ENCODE data around the gene RCBTB1.

Gene RCBTB1

DNA sequence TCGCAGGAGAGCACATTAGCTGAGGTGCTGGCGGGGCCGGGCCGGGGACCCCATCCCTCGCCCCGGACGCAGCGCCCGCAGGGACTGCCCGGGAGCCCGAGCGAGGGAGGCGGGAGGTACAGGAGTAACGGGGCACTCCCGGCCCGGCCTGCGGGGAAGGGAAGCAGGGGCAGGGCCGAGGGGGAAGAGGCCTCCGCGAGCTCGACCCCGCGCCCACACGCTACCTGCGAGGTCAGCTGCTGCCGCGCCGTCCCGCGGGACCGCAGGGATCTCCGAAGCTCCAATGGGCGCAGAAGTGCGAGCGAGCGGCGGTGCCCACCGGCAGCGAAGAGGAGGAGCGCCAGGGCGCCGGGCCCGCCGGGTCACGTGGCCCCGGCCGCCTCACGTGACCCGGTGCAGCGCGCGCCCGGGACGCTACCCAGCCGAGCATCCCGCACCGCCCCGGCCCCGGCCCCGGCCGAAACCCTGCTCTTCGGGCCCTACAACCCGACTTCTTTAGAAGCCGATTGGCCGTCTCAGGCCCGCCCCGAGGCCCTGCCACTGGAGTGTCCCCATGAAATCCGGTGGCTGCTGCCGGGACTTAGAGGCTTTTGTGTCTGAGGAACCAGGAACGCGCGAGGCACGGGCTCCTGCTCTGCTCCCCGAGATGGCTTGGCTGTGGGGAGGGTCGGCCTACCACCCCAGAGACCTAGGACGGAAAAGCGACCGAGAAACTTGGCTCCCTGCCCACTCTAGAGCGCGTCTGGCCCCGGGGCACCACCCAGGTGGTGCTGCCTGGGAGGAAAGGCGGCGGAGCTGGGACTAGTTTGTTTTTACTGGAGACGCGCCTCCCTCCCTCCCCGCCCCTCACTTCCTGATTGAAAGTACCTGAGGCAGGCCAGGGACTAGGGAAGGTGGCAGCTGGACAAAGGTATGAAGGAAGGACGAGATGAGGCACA lies at the start of gene RCBTB1:
TSS of gene RCBTB1 (minus strand) at position 339 of the 938 bp plus-strand sequence. CDS start 18,279 bp downstream, outside the sequence.
- TF ChIP-seq, protein P1, sequence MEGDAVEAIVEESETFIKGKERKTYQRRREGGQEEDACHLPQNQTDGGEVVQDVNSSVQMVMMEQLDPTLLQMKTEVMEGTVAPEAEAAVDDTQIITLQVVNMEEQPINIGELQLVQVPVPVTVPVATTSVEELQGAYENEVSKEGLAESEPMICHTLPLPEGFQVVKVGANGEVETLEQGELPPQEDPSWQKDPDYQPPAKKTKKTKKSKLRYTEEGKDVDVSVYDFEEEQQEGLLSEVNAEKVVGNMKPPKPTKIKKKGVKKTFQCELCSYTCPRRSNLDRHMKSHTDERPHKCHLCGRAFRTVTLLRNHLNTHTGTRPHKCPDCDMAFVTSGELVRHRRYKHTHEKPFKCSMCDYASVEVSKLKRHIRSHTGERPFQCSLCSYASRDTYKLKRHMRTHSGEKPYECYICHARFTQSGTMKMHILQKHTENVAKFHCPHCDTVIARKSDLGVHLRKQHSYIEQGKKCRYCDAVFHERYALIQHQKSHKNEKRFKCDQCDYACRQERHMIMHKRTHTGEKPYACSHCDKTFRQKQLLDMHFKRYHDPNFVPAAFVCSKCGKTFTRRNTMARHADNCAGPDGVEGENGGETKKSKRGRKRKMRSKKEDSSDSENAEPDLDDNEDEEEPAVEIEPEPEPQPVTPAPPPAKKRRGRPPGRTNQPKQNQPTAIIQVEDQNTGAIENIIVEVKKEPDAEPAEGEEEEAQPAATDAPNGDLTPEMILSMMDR (IDR thresholded peaks at IDR 0.05): no peak

DNA sequence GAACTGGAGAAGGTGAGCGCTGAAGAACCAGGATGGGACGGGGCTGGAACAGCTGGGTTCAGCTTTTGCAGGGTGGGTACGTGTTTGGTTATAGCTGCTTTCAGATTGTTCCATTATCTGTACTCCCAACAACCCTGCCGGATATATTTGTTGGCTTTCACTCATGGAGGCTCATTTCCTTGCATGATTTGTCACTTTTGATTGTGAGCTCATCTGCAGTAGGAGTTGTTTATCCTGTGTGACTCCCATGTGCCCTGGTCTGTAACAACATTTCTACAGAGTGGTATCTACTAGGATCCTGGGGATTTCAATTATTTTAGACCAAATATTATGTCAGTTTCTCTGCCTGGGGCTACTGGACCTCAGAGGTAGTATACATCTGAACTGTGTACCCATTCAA lies 48.4 kb upstream of the RCBTB1 start:
- TF ChIP-seq, protein P1 (IDR thresholded peaks at IDR 0.05): no peak

DNA sequence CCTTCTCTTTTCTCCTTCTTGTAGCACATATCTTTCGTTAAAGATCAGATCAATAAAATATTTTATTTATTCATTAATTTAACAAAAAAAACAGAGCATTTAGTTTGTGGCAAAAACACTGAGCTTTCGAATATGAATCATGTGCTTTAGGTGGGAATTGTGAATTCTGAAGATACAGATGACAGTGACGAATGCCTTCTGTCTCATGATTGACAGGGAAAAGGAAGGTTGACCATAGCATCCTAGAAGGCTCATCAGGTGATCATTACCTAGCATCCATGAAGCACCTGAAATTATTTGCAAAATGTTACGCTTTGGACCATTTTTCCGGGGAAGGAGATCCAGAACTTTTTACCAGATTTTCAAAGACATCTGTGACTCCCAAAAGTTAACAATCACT lies 46.8 kb upstream of the RCBTB1 start:
- TF ChIP-seq, protein P1 (IDR thresholded peaks at IDR 0.05): no peak

DNA sequence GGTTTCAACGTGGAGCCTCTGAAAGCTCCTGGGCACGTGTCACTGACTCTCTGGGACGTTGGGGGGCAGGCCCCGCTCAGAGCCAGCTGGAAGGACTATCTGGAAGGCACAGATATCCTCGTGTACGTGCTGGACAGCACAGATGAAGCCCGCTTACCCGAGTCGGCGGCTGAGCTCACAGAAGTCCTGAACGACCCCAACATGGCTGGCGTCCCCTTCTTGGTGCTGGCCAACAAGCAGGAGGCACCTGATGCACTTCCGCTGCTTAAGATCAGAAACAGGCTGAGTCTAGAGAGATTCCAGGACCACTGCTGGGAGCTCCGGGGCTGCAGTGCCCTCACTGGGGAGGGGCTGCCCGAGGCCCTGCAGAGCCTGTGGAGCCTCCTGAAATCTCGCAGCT lies 45.2 kb upstream of the RCBTB1 start:
- TF ChIP-seq, protein P1 (IDR thresholded peaks at IDR 0.05): no peak

DNA sequence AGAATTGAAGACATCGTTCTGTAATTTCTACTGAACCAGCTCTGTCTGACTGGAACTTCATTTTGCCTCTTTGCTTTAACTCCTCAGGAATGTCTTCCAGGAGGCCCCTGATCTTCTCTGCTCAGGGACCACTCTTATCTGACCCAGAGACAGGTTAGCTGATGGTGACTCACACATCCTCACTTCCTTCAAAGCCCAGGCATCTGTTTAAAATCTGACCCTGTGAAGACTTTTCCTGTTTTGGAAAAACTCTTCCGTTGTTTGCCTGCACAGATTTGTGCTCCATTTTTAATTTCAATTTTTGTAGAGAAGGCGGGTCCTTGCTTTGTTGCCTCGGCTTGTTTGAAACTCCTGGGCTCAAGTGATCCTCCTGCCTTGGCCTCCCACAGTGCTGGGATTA lies 44.6 kb upstream of the RCBTB1 start:
- TF ChIP-seq, protein P1 (IDR thresholded peaks at IDR 0.05): no peak

DNA sequence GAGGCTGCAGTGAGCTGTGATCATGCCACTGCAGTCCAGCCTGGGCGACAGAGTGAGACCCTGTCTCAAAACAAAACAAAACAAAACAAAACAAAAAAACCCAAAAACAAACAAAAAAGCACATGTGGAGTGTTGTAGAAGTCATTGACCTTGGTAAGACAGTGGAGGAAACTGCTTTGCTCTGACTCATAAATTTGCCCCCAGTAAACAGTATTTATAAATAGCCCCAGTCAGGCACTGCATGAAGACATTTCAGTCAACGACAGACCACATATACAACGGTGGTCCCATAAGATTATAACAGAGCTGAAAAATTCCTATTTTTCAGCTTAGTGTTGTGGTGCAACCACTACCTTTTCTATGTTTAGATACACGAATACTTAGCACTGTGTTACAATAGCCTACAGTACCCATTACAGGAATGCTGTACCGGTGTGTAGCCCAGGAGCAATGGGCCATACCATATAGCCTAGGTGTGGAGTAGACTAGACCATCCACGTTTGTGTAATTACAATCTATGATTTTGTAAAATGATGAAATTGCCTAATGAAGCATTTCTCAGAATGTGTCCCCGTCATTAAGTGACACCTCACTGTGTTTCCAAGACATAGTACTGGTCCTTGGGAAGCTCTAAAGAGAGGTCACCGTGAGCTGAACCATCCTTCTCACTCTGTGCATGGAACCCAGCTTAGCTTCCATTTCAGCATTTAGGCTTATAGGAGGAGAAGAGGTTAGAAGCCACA lies 44.0 kb upstream of the RCBTB1 start:
- TF ChIP-seq, protein P1 (IDR thresholded peaks at IDR 0.05): no peak

DNA sequence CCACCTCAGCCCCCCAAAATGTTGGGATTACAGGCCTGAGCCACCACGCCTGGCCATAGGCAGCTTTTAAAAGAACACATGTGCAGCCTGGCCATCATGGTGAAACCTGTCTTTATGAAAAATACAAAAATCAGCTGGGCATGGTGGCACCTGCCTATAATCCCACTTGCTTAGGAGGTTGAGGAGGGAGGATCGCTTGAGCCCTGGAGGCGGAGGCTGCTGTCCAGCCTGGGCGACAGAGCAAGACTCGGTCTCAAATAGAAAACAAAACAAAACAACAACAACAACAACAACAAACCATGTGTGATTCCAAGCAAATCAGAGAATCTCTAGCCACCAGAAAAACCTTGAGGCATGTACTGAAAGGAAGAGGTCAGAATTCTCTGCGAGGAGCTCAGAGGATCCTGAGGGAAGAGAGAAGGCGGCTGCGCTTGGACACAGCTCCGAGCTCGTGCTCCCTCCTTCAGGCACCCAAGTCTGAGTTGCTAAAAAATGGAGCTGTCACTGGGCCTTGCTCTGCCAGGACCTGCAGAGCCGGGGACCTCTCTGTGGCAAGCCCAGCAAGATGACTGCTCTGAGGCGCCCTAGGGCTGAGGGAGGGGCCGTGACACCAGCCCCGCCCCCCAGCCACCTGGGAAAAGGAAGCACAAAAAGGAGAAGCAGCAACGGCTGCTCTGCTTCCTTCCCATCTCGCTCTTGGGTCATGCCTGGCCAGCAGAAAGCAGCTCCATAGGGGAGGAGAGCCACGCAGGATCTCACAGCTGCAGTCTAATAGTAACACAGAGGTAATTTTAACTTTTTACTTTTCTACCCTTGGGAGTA lies 42.7 kb upstream of the RCBTB1 start, which contains the start of gene ARL11:
TSS of gene ARL11 (plus strand) at position 677 of the 822 bp plus-strand sequence. CDS start 1,941 bp downstream, outside the sequence.
- TF ChIP-seq, protein P1 (IDR thresholded peaks at IDR 0.05): no peak

Data from LNCAP (cell line).